ENCODE data around the gene ACTR6.

DNA sequence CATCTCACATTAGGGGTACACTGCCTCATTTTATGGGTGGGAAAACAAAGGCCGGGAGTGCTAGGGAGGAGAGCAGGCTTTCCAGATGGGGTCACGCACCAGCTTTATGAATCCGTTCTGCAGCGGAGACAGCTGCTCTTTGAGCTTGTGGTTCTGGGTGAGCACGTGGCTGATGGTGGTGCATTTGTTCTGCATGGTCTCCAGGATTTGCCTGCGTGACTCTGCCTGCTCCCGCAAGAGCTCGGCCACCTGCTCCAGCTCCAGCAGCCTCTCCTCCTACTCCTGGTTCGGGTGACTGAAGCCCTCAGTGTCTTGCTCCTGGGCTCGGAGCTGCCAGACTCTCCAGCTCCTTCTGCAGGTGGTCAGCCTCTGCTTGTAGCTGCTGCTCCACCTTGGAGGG is 34.4 kb upstream of the ACTR6 start:
- TF ChIP-seq, protein P1, sequence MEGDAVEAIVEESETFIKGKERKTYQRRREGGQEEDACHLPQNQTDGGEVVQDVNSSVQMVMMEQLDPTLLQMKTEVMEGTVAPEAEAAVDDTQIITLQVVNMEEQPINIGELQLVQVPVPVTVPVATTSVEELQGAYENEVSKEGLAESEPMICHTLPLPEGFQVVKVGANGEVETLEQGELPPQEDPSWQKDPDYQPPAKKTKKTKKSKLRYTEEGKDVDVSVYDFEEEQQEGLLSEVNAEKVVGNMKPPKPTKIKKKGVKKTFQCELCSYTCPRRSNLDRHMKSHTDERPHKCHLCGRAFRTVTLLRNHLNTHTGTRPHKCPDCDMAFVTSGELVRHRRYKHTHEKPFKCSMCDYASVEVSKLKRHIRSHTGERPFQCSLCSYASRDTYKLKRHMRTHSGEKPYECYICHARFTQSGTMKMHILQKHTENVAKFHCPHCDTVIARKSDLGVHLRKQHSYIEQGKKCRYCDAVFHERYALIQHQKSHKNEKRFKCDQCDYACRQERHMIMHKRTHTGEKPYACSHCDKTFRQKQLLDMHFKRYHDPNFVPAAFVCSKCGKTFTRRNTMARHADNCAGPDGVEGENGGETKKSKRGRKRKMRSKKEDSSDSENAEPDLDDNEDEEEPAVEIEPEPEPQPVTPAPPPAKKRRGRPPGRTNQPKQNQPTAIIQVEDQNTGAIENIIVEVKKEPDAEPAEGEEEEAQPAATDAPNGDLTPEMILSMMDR (IDR thresholded peaks at IDR 0.05) = no peak
- TF ChIP-seq POLR2A (IDR thresholded peaks at IDR 0.05) = no peak

Measured in heart left ventricle (tissue), 13 donors.